GM19324 (cell line): ENCODE data around the gene PDZD7.

ENCODE experiments used
- ATAC-seq: cut with Tn5 transposase; IDR thresholded peaks from one replicate; pipeline ENCODE4 v1.9.1; 2021; ENCODE audit warnings: mild to moderate bottlenecking, moderate library complexity; ENCODE audit not compliant: unreplicated experiment, low FRiP score

Gene PDZD7

DNA sequence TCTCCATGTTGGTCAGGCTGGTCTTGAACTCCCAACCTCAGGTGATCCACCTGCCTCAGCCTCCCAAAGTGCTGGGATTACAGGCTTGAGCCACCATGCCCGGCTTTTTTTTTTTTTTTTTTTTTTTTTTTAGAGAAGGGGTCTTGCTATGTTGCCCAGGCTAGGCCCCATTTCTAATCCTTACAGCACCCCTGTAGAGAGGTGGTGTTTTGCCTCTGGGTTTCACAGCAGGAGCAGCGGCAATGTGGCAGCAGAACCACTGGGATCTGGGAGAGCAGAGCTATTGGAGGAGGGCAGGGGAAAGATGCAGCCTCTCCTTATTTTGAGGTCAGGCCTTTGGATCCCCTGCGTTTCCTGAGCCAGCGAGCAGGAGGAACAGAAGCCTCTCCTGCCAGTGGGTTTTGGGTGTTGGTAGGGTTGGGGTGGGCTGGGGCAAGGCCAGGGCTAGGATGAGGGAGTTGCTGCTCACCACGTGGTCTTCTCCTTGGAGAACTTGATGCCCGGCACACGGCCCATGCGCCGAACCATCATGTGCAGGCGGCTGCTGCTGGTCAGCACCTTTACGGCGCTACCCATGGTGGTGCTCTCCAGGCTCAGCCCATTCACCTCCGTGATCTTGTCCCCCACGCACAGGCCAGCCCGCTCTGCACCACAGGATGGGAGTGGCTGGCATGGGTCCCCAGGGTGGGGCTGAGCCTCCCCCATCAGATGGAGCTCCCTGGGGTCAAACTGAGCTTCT, 7.8 kb downstream of the PDZD7 start:
- ATAC-seq, result no peak

DNA sequence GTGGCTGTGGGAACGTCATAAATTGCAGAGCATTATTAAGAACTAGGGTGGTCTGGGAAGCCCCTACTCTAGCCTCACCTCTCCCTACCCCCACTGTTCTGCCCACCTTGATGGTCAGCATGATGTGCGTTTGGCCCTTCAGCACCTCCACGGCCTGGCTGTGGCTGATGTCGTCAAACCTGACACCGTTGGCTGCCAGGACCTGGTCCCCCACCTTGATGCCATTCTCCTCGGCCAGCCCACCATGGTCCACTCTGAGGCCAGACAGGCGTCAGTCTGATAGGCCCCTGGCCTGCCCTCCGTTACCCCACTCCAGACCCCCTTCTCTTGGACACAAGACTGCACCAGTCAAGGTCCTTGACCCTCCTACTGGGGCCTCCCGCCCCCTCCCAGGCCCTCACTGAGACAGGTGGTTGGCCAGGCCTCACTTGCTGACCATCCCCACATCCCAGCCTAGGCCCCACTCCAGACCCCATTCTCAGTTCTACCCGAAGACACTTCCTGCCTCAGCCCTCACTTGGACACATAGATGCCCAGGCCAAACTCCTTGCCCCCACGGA, 9.2 kb downstream of the PDZD7 start:
- ATAC-seq, result no peak

DNA sequence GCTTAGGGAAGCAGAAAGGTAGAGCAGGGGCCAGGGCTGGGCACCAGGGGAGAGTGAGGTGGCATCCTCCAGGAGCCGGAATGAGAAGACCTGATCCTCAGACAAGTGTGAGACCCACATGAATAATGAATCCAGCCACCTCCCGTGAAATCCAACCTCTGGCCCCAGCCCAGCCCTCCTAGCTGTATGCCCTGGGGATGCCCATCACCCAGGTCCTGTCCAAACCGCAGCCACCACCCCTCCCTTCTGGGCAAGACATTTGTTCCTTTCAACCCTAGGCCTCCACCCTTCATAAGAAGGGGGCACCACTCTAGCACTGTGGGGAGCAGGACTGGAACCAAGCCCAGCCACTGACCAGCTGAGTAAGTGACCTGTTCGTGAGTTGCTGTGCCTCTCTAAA, 9.7 kb downstream of the PDZD7 start:
- no peak for ATAC-seq

DNA sequence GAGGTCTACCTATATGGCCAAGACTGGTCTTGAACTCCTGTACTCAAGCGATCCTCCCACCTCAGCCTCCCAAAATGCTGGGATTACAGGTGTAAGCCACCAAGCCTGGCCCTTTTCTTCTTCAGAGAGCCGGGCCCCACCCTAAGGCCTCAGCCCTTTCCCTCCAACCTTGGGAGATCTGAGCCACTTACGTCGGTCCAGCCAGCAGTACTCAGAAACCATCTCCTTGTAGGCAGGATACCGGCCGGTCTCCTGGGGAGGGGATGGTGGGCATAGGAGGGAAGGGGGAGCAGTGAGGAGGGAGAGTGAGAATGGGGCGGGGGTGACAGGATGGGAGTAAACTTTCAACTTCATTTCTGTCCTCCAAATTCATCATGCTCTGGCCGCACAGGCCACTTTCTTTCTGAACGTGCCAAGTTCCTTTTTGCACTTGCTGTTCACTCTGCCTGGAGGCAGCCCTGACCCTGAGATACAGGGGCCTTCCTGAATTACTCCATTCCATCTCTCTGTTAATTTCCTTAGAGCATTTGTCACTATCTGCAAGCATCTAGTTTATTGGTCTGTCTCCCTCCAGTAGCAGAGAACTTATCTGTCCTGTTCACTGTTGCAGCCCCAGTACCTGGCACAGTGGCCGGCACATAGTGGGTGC, 10.4 kb downstream of the PDZD7 start:
- no peak for ATAC-seq

GRCh38 chr10:101019440-101019703, 11.6 kb downstream of the PDZD7 start:
- no peak for ATAC-seq

- ATAC-seq, result no peak
Observed at GRCh38 chr10:101018600-101019439, 12.1 kb downstream of the PDZD7 start.

- ATAC-seq, result no peak
Observed at GRCh38 chr10:101018118-101018599, 12.8 kb downstream of the PDZD7 start.

- ATAC-seq, result no peak
Observed at GRCh38 chr10:101016814-101017213, 14.1 kb downstream of the PDZD7 start.

GRCh38 chr10:101015582-101015973, 15.4 kb downstream of the PDZD7 start:
- no peak for ATAC-seq

GRCh38 chr10:101014966-101015581, 15.9 kb downstream of the PDZD7 start:
- ATAC-seq, result no peak

DNA sequence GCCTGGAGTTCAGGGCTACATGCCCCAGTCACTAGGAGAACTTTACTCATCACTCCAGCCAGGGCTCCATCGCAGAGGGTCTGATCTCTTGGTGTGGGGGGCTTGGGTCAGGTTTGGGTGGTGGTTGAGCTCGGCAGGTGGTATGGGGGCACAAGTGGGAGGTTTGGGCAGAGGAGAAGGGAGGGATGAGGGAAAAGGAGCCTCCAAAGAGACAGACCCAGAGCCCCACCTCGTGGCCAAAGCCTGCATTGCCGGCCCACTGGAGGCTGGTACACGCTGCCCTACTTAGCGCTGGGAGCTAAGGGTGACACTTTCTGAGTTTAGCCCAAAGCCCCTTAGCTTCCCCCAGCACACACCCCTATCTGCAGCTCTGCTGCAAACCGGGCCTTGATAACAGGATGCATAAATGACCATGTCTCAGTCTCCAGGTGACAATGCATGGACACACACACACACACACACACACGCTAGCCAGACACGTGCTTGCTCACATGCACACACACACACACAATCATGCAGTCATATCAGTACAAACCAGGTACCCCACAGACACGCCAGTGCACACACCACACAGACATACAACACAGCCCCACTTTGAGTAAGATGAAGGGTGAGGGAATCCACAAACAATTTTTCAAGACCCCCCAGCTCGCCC, 16.6 kb downstream of the PDZD7 start:
- no peak for ATAC-seq

GRCh38 chr10:101013365-101013825, 17.5 kb downstream of the PDZD7 start:
- no peak for ATAC-seq

- peak; percentile 51 for ATAC-seq
Observed at GRCh38 chr10:101012525-101013364, 18.2 kb downstream of the PDZD7 start.

DNA sequence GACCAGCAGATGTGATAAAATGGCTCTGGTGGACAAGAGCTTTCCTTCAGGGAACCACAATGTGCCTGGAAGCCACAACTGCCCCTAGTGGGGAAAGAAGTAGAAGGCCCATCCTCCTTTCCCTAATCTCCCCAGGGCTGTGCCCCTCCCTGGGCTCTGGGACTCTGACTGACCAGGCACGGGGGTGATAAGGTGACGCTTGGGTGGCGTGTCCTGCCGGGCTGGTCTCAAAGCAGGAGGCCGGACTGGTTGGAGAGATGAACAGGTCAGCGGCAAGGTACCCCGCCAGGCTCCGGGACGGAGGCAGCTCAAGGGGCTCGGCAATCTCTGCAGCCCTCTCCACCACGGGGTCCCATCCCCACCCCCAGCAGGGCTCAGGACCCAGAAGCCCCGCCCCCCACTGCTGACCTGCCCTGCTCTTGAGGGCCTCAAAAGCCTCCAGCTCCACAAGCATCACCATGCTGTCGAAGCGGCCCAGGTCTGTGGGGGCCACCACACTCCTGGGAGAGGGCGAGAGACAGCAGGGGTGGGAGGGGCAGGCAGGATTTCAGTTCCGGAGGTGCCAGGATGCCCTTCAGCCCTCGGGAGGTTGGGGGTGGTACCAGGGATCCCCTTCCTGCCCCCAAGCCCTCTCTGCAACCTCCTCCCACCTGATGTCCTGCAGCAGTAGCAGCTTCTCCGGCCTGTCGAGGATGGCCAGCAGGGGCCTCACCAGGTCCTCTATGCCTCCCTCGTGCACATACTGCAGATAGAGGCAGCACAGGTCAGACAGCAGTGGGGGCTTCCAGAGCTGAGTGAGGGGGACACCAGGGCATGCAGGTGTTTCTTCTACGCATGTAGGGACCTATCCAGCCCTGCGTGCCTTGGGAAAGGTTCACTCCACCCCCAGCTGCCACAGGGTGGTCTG, 19.2 kb downstream of the PDZD7 start:
- ATAC-seq, result no peak

DNA sequence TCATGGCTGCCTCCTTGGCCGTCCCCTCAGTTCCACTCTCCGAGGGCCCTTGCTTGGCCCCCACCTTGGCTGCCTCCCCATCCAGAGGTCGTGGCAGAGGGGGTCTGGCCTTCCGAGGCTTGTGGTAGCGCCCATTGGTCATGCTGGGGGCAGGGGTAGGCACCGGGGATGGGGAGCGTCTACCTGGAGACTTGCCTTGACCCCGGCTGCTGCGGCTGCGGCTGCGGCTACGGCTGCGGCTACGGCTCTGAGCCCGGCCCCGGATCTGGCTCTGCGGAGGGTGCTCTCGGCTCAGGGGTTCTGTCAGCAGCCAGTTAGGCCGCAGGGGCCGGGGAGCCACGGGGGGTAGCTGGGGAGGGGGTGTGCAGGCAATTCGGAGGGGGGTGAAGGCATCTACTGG, 20.6 kb downstream of the PDZD7 start:
- ATAC-seq, result no peak

DNA sequence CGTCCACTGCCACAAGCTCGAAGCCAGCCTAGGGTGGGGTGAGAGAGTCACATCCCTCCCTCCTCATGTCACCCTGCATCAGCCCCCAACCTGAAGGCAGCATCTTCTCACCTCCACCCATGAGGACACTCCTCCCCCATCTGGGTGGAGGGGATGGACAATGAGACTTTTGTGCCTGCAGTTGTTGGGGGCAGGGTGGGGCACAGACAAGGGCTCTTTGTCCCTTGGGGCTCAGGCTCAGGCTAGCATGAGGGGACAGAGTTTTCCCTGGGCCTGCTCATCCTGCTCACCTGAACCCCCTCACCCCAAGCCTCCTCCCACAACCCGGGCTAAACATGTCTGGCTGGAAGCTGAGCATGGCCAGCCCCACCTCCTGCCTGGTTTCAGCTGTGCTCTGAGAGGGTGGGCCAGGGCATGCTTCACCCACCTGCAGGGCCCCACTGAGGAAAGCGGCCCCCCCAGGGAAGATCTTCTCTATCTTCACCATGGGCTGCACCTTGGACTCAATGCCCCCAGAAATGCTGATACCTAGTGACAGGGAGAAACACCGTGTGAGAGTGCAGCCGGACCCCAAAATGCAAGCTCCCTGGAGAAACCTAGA, 22.0 kb downstream of the PDZD7 start:
- no peak for ATAC-seq

GRCh38 chr10:101007915-101008822, 22.8 kb downstream of the PDZD7 start:
- no peak for ATAC-seq
